ENCODE results near the gene CALML3.

CALML3 gene

DNA sequence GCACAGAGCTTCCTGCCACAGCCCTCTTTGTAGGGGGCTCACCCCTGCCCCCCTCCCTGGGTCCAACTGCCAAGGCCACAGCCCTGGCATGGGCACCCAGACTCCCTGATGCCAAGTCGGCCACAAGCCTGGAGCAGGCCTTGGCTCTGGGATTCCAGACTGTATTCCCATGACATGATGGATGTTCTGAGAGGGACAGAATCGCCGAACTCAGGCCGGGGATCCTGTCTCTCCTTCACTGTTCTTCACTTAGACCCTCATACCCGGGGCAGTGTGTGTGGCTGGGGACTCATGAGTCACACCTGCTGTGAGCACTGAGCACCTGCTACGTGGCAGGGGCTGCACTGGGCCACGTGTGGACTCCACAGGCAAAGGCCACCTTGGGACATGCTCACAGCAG, 33.3 kb upstream of the CALML3 start:
- no peak for DNase-seq
- TF ChIP-seq, protein P1, sequence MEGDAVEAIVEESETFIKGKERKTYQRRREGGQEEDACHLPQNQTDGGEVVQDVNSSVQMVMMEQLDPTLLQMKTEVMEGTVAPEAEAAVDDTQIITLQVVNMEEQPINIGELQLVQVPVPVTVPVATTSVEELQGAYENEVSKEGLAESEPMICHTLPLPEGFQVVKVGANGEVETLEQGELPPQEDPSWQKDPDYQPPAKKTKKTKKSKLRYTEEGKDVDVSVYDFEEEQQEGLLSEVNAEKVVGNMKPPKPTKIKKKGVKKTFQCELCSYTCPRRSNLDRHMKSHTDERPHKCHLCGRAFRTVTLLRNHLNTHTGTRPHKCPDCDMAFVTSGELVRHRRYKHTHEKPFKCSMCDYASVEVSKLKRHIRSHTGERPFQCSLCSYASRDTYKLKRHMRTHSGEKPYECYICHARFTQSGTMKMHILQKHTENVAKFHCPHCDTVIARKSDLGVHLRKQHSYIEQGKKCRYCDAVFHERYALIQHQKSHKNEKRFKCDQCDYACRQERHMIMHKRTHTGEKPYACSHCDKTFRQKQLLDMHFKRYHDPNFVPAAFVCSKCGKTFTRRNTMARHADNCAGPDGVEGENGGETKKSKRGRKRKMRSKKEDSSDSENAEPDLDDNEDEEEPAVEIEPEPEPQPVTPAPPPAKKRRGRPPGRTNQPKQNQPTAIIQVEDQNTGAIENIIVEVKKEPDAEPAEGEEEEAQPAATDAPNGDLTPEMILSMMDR (IDR thresholded peaks at IDR 0.05; ENCODE audit: low read depth, low read length), result no peak
- H3K27me3 ChIP-seq, result no peaks in the 10 kb centered on the region
- no peaks in the 10 kb centered on the region for H3K36me3 ChIP-seq
- no peak overlapping the region for H3K4me3 ChIP-seq (ENCODE audit: low read depth, low read length)
- no peaks in the 10 kb centered on the region for H3K4me1 ChIP-seq
- no peaks in the 10 kb centered on the region for H3K9me3 ChIP-seq

DNA sequence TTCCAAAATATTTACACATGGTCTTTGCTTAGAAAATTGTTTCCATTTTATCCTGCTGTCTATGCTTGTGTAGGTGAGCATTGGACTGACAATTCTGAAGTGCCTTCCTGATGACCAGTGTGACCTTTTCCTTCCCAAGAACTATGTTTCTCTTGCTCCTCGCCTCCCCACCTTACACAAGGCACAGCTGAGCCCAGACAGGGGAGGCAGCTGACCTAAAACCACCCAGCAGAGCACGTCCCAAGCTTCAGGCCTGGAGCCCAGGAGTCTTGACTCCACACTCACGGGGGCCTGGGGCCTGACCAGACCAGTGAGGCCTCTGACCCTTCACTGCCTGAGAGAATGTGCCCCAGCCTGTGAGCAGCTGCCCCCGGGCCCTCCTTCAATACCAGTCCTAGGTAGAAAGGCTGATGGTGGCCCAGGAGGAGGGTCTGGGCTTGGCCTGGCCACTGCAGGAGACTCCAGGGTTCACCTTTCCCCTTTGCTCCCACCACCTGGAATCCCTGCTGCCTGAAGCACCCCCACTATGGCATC, 32.4 kb upstream of the CALML3 start:
- Histone ChIP-seq H3K36me3 (no peaks in the 10 kb centered on the region), H3K4me3 (ENCODE audit: low read depth, low read length) (no peak overlapping the region), H3K4me1 (no peaks in the 10 kb centered on the region), H3K9me3 (no peaks in the 10 kb centered on the region), H3K27me3 (no peaks in the 10 kb centered on the region)
- no peak for DNase-seq
- TF ChIP-seq, protein P1 (IDR thresholded peaks at IDR 0.05; ENCODE audit: low read depth, low read length), result no peak

DNA sequence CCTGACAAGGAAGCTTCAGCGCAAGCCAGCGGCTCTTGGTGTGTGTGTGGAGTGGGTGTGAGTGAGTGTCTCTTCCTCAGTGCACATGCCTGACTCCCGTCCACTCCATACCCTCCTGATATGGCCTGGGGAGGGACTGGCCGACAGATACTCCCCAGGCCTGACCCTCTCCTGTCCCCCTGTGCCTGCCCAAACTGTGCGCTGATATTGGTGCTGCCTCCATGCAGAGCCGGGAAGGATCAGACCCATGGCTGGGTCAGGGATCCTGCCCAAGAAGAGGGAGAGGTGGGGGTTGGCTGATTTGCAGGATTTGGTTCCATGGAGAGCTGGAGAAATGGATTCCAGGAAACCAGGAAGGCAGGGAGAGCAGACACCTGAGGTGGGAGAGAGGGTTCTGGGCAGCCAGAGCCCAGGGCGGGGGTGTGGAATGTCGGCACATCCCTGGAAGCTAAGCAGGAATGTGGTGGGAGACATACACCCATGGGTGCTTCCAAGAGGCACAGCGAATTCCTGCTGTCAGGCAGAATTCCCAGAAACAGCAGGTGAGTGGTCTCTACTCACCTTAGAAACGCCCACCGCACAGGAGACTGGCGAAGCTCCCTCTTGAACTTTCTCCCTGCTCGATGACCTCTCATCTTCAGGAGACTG, 31.7 kb upstream of the CALML3 start:
- Histone ChIP-seq H3K27me3 (no peaks in the 10 kb centered on the region), H3K36me3 (no peaks in the 10 kb centered on the region), H3K9me3 (no peaks in the 10 kb centered on the region), H3K4me3 (ENCODE audit: low read depth, low read length) (no peak overlapping the region), H3K4me1 (no peaks in the 10 kb centered on the region)
- TF ChIP-seq, protein P1 (IDR thresholded peaks at IDR 0.05; ENCODE audit: low read depth, low read length), result no peak
- no peak for DNase-seq

DNA sequence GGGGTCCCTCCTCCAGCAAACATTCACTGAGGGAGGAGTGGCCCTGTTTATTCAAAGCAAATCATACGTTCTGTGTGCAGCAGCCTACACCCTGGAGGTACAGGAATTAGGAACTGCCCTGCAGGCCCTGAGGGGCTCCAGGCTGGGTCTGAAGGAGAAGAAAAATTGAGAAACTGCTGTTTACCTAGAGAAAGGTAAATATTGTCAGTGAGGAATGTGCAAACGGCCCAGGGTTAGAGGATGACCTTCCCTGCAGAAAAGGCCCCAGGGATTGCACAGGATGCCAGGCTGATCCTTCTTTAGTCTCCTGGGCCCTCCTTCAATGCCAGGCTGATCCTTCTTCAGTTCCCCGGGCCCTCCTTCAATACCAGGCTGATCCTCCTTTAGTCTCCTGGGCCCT, 31.1 kb upstream of the CALML3 start:
- TF ChIP-seq, protein P1 (IDR thresholded peaks at IDR 0.05; ENCODE audit: low read depth, low read length), result no peak
- Histone ChIP-seq H3K4me3 (ENCODE audit: low read depth, low read length) (no peak overlapping the region), H3K36me3 (no peaks in the 10 kb centered on the region), H3K27me3 (no peaks in the 10 kb centered on the region), H3K9me3 (no peaks in the 10 kb centered on the region), H3K4me1 (no peaks in the 10 kb centered on the region)
- no peak for DNase-seq

DNA sequence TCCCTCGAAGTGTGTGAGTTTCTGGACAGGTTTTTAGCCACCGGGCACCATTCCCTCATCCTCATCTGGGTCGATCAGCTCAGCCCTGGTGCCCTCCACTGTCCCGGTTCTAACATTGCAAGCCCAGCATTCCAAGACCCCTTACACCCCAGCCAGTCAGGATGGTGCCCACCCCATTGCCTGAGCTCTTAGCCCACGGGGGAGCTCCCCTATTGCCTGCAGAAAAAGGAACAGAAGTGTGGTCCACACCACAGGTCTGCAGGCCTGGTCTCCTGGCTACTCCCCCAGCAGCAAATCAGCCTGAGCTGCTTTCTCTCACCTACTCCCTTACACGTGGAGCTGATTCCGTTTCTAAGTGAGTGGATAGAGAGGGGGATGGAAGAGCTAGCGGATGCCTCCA, 30.1 kb upstream of the CALML3 start:
- H3K36me3 ChIP-seq, result no peaks in the 10 kb centered on the region
- H3K27me3 ChIP-seq, result no peaks in the 10 kb centered on the region
- no peak overlapping the region for H3K4me3 ChIP-seq (ENCODE audit: low read depth, low read length)
- H3K9me3 ChIP-seq, result no peaks in the 10 kb centered on the region
- no peak for DNase-seq
- H3K4me1 ChIP-seq, result no peaks in the 10 kb centered on the region
- TF ChIP-seq, protein P1 (IDR thresholded peaks at IDR 0.05; ENCODE audit: low read depth, low read length), result no peak

Measured in BE2C (cell line).